ENCODE data around the gene PCP2.

GRCh38 chr19:7670790-7671189 lies 37.3 kb upstream of the PCP2 start:
- no peak for TF ChIP-seq POLR2A (IDR thresholded peaks at IDR 0.05)
- no peak for TF ChIP-seq CTCF (IDR thresholded peaks at IDR 0.05 in 4 of 5, conservative IDR thresholded peaks at IDR 0.05 in 1 of 5)

Data from gastrocnemius medialis (tissue), 4 donors.